H1 (cell line): ENCODE measurements around the gene SRSF1. TPM values are rescaled to one million over a fixed set of nuclear protein-coding genes. Genes with fewer than 3 reads are reported as not detected.

ENCODE experiments used
- CHD2 ChIP-seq: IDR thresholded peaks from 2 replicates; pipeline ENCODE4 v1.6.1; 2012; ENCODE audit warnings: low read length, improper control_type of control experiment
- NRF1 ChIP-seq: IDR thresholded peaks from 2 replicates; pipeline ENCODE4 v1.6.1; 2011; ENCODE audit warnings: mild to moderate bottlenecking, low read depth, low read length, improper control_type of control experiment
- PHF8 ChIP-seq: fragments of 200-600 bp; sonication (generic); conservative IDR thresholded peaks from 2 replicates; pipeline ENCODE4 v1.7.1; 2012; ENCODE audit warnings: low read depth, mild to moderate bottlenecking, inconsistent platforms, low read length, moderate library complexity
- polyA plus RNA-seq, 7 experiments: library from polyadenylated mRNA; depleted of rRNA in 3 of 7; stranded (reverse) in 5 of 7; unstranded in 2 of 7; fragments of >200 nt in 5 of 7; fragments of 200-250 nt in 2 of 7; gene quantifications; 1 replicate in 5 of 7; 2 replicates in 1 of 7; 4 replicates in 1 of 7; pipeline versions ENCODE4 v1.2.1 to v1.2.3, GENCODE V29; 2011 to 2013; ENCODE audit warnings: missing spikeins in 2 of 7, mixed read lengths in 2 of 7
- total RNA-seq: library from RNA; stranded (reverse); fragmentation: NEBNext Ultra II Directional; extraction: Animal tissue kit (Norgen Biotek cat#: 25700); gene quantifications from 2 replicates; pipeline ENCODE4 v1.2.1, GENCODE V29; 2021

The SRSF1 gene
- total and polyA plus RNA-seq, 2 of the 8 experiments (the other 6 are each of a cell fraction or from before 2014, with no cell fraction given) = 149 to 429 TPM

- no peak for TF ChIP-seq NRF1
- TF ChIP-seq CHD2 = no peak
- no peak for TF ChIP-seq PHF8
These were observed 3.2 kb upstream of the SRSF1 start (continued) for GRCh38 chr17:58010067-58010799.
